ENCODE results near the gene PRUNE2. TPM values are rescaled to one million over a fixed set of nuclear protein-coding genes. Genes with fewer than 3 reads are reported as not detected.

PRUNE2 gene
- total and polyA plus RNA-seq, 2 of the 13 experiments (the other 11 are each of a cell fraction or from before 2014, with no cell fraction given), result 0.02 TPM; not detected in 1

GRCh38 chr9:76926324-76926741, 20.4 kb upstream of the PRUNE2 start:
- Histone ChIP-seq H3K27me3 (ENCODE audit: control insufficient read depth in 1 of 2, insufficient read depth in 2 of 2, low read length in 2 of 2) (no peaks in the 10 kb centered on the region), H2AFZ (ENCODE audit: low read length) (no peak overlapping the region), H3K4me3 (replicated peaks in 1 of 3; ENCODE audit: insufficient read depth in 1 of 3, low read depth in 2 of 3, low read length in 3 of 3) (no peak overlapping the region), H3K27ac (ENCODE audit: extremely low read length, insufficient read depth, low read length) (no peak overlapping the region), H3K9me3 (ENCODE audit: low read length) (no peaks in the 10 kb centered on the region), H4K20me1 (ENCODE audit: insufficient read depth, low read length) (no peaks in the 10 kb centered on the region), H3K4me2 (ENCODE audit: low read depth, low read length) (no peak overlapping the region), H3K4me1 (ENCODE audit: insufficient read depth, low read length) (no peaks in the 10 kb centered on the region), H3K36me3 (replicated peaks in 1 of 2; ENCODE audit: control insufficient read depth in 1 of 2, insufficient read depth in 2 of 2, low read length in 2 of 2) (no peaks in the 10 kb centered on the region), H3K79me2 (ENCODE audit: insufficient read depth, low read length) (no peaks in the 10 kb centered on the region), H3K9ac (ENCODE audit: insufficient read depth, low read depth, low read length) (no peak overlapping the region)
- FAIRE-seq, result no peak
- no peak for ATAC-seq
- in situ Hi-C loops (cut with HindIII; ENCODE audit: extremely low pct_ligation_motif_present, low pct_unique_long_range_greater_than_20kb) (no loop called here), intact Hi-C loops (cut with micrococcal nuclease; ENCODE audit: unreplicated experiment) (no loop called here)
- ChIA-PET CTCF (ENCODE audit: low intra/inter-chr PET ratio, low total read pairs) (no interaction called here), POLR2A (no interaction called here)
- no peak for TF ChIP-seq RELA (CRISPR knock-in tag; IDR thresholded peaks at IDR 0.05)
- TF ChIP-seq, protein P1, sequence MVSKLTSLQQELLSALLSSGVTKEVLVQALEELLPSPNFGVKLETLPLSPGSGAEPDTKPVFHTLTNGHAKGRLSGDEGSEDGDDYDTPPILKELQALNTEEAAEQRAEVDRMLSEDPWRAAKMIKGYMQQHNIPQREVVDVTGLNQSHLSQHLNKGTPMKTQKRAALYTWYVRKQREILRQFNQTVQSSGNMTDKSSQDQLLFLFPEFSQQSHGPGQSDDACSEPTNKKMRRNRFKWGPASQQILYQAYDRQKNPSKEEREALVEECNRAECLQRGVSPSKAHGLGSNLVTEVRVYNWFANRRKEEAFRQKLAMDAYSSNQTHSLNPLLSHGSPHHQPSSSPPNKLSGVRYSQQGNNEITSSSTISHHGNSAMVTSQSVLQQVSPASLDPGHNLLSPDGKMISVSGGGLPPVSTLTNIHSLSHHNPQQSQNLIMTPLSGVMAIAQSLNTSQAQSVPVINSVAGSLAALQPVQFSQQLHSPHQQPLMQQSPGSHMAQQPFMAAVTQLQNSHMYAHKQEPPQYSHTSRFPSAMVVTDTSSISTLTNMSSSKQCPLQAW (CRISPR knock-in tag; IDR thresholded peaks at IDR 0.05), result no peak
- no peak for TF ChIP-seq ZNF251 (CRISPR knock-in tag; IDR thresholded peaks at IDR 0.05)
- no peak for TF ChIP-seq REPIN1 (CRISPR knock-in tag; IDR thresholded peaks at IDR 0.05; ENCODE audit: borderline replicate concordance, low read depth)
- no peak for TF ChIP-seq NR3C1 (CRISPR knock-in tag; IDR thresholded peaks at IDR 0.05)
- TF ChIP-seq SP2 (CRISPR knock-in tag; IDR thresholded peaks at IDR 0.05), result no peak
- no peak for TF ChIP-seq RBM39 (IDR thresholded peaks at IDR 0.05; ENCODE audit: low read depth, low read length, poor library complexity, severe bottlenecking)
- no peak for TF ChIP-seq ZBTB7B (CRISPR knock-in tag; IDR thresholded peaks at IDR 0.05)
- no peak for TF ChIP-seq KLF9 (CRISPR knock-in tag; IDR thresholded peaks at IDR 0.05; ENCODE audit: low read depth)
- TF ChIP-seq ZNF777 (CRISPR knock-in tag; IDR thresholded peaks at IDR 0.05), result no peak
- TF ChIP-seq, protein P2, sequence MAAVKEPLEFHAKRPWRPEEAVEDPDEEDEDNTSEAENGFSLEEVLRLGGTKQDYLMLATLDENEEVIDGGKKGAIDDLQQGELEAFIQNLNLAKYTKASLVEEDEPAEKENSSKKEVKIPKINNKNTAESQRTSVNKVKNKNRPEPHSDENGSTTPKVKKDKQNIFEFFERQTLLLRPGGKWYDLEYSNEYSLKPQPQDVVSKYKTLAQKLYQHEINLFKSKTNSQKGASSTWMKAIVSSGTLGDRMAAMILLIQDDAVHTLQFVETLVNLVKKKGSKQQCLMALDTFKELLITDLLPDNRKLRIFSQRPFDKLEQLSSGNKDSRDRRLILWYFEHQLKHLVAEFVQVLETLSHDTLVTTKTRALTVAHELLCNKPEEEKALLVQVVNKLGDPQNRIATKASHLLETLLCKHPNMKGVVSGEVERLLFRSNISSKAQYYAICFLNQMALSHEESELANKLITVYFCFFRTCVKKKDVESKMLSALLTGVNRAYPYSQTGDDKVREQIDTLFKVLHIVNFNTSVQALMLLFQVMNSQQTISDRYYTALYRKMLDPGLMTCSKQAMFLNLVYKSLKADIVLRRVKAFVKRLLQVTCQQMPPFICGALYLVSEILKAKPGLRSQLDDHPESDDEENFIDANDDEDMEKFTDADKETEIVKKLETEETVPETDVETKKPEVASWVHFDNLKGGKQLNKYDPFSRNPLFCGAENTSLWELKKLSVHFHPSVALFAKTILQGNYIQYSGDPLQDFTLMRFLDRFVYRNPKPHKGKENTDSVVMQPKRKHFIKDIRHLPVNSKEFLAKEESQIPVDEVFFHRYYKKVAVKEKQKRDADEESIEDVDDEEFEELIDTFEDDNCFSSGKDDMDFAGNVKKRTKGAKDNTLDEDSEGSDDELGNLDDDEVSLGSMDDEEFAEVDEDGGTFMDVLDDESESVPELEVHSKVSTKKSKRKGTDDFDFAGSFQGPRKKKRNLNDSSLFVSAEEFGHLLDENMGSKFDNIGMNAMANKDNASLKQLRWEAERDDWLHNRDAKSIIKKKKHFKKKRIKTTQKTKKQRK (IDR thresholded peaks at IDR 0.05; ENCODE audit: low read length), result no peak
- TF ChIP-seq HMG20A (CRISPR knock-in tag; IDR thresholded peaks at IDR 0.05; ENCODE audit: borderline replicate concordance), result no peak
- WGBS (ENCODE audit: low lambda C conversion rate), result 10% methylated on average over 3 of the region's 4 CpGs
- no TSS peak for BruUV-seq (replicated peaks)
- no peak for DNase-seq (ENCODE audit: low spot score)

Measured in HepG2 (cell line).